ENCODE data around the gene FAM177A1.

The FAM177A1 gene

GRCh38 chr14:35123388-35123703 is 77.3 kb downstream of the FAM177A1 start:
- DNase-seq (ENCODE audit: low spot score): no peak

- no peak for DNase-seq (ENCODE audit: low spot score)
These were observed 78.1 kb downstream of the FAM177A1 start for GRCh38 chr14:35124127-35124526.
